Loucy (cell line): Measurements from ENCODE around the gene ZNF14.
"Not testable (repeated sequence)": the region's sequence is repeated elsewhere in the genome, so short reads cannot be mapped to it uniquely, and the experiment has no call there.

Experiments
- H2AFZ ChIP-seq: fragments of 200-600 bp; sonication (generic); 2 replicates; pipeline ENCODE4 v1.6.0; 2016; ENCODE audit warnings: antibody characterized with exemption, mild to moderate bottlenecking, low read length, moderate library complexity
- H3F3A ChIP-seq: fragments of 200-600 bp; 2 replicates; pipeline ENCODE4 v1.6.0; 2016; ENCODE audit warnings: antibody characterized with exemption, low read depth, mild to moderate bottlenecking
- H3K27me3 ChIP-seq: fragments of 200-600 bp; sonication (generic); 2 replicates; pipeline ENCODE4 v1.6.1; 2014; ENCODE audit warnings: low read length, mild to moderate bottlenecking; ENCODE audit not compliant: insufficient read depth, poor library complexity, severe bottlenecking
- H3K36me3 ChIP-seq: fragments of 200-600 bp; sonication (generic); 2 replicates; pipeline ENCODE4 v1.6.1; 2016; ENCODE audit warnings: low read length; ENCODE audit not compliant: insufficient read depth
- H3K4me1 ChIP-seq: fragments of 200-600 bp; sonication (generic); 2 replicates; pipeline ENCODE4 v1.5.1; 2014; ENCODE audit warnings: low read length, mild to moderate bottlenecking; ENCODE audit not compliant: insufficient read depth, poor library complexity, severe bottlenecking
- H3K4me2 ChIP-seq: fragments of 200-600 bp; sonication (generic); 2 replicates; pipeline ENCODE4 v1.6.0; 2014; ENCODE audit warnings: antibody characterized with exemption, low read length, low read depth, mild to moderate bottlenecking; ENCODE audit not compliant: poor library complexity, severe bottlenecking
- H3K4me3 ChIP-seq: fragments of 200-600 bp; sonication (generic); 2 replicates; pipeline ENCODE4 v1.5.1; 2014; ENCODE audit warnings: low read length, mild to moderate bottlenecking, mixed read lengths; ENCODE audit not compliant: poor library complexity, severe bottlenecking
- H3K79me2 ChIP-seq: fragments of 200-600 bp; sonication (generic); 2 replicates; pipeline ENCODE4 v1.6.1; 2014; ENCODE audit warnings: low read length; ENCODE audit not compliant: insufficient read depth
- H3K9ac ChIP-seq: fragments of 200-600 bp; sonication (generic); 2 replicates; pipeline ENCODE4 v1.6.0; 2014; ENCODE audit warnings: mild to moderate bottlenecking, low read depth, low read length, moderate library complexity; ENCODE audit not compliant: poor library complexity, severe bottlenecking
- H3K9me2 ChIP-seq: fragments of 200-600 bp; sonication (generic); replicated peaks from 2 replicates; pipeline ENCODE4 v1.6.1; 2016; ENCODE audit warnings: low read depth, low read length, mixed read lengths
- H3K9me3 ChIP-seq: fragments of 200-600 bp; sonication (generic); 2 replicates; pipeline ENCODE4 v1.6.1; 2014; ENCODE audit warnings: mild to moderate bottlenecking, antibody characterized with exemption, low read length, low read depth; ENCODE audit not compliant: insufficient read depth
- H4K20me1 ChIP-seq: fragments of 200-600 bp; sonication (generic); 2 replicates; pipeline ENCODE4 v1.6.0; 2014; ENCODE audit warnings: antibody characterized with exemption, low read length, mild to moderate bottlenecking; ENCODE audit not compliant: insufficient read depth, poor library complexity, severe bottlenecking
- CTCF ChIP-seq: fragments of 200-600 bp; sonication (generic); conservative IDR thresholded peaks from 2 replicates; pipeline ENCODE4 v1.5.1; 2014; ENCODE audit warnings: mild to moderate bottlenecking, antibody characterized with exemption, low read length
- EZH2phosphoT487 ChIP-seq: fragments of 200-600 bp; IDR thresholded peaks from 2 replicates; pipeline ENCODE4 v1.6.1; 2018; ENCODE audit warnings: antibody characterized with exemption, mild to moderate bottlenecking, moderate library complexity, borderline replicate concordance

ZNF14 gene

GRCh38 chr19:19745496-19746285 is 12.8 kb upstream of the ZNF14 start:
- H3K4me1 ChIP-seq, result no peaks in the 10 kb centered on the region
- no peak overlapping the region for H3K4me3 ChIP-seq
- H2AFZ ChIP-seq, result no peak overlapping the region
- TF ChIP-seq EZH2phosphoT487 (no peak), CTCF (no peak)
- no peaks in the 10 kb centered on the region for H3K27me3 ChIP-seq
- H3K9me3 ChIP-seq, result peaks cover 15% of the 10 kb centered on the region; the same call in 1 of the 2 replicates
- H3K79me2 ChIP-seq, result no peaks in the 10 kb centered on the region
- H3K4me2 ChIP-seq, result no peak overlapping the region
- H3K9ac ChIP-seq, result no peak overlapping the region
- no peaks in the 10 kb centered on the region for H4K20me1 ChIP-seq
- no peaks in the 10 kb centered on the region for H3K9me2 ChIP-seq
- no peaks in the 10 kb centered on the region for H3K36me3 ChIP-seq
- H3F3A ChIP-seq, result no peaks in the 10 kb centered on the region

GRCh38 chr19:19744641-19745040 is 11.7 kb upstream of the ZNF14 start:
- no peaks in the 10 kb centered on the region for H3K4me1 ChIP-seq

GRCh38 chr19:19743921-19744320 is 11.0 kb upstream of the ZNF14 start:
- H3K4me2 ChIP-seq, H3K4me1 ChIP-seq, H3K9ac ChIP-seq, H3K9me2 ChIP-seq, H3K36me3 ChIP-seq, H3K27me3 ChIP-seq, H3F3A ChIP-seq, H3K4me3 ChIP-seq, H4K20me1 ChIP-seq, H3K79me2 ChIP-seq, H2AFZ ChIP-seq: not testable (repeated sequence)
- peaks cover 15% of the 10 kb centered on the region; the same call in 1 of the 2 replicates for H3K9me3 ChIP-seq

More at GRCh38 chr19:19744641-19745040, 11.7 kb upstream of the ZNF14 start:
- Histone ChIP-seq H2AFZ (no peak overlapping the region), H3K4me2 (no peak overlapping the region), H3K36me3 (no peaks in the 10 kb centered on the region), H3K4me3 (no peak overlapping the region), H3K79me2 (no peaks in the 10 kb centered on the region), H3K9me3 (peaks cover 15% of the 10 kb centered on the region; the same call in 1 of the 2 replicates), H4K20me1 (no peaks in the 10 kb centered on the region), H3K9ac (no peak overlapping the region), H3K27me3 (no peaks in the 10 kb centered on the region), H3F3A (no peaks in the 10 kb centered on the region), H3K9me2 (no peaks in the 10 kb centered on the region)
- TF ChIP-seq CTCF, result no peak
- no peak for TF ChIP-seq EZH2phosphoT487

- no peaks in the 10 kb centered on the region for H3K36me3 ChIP-seq
- H2AFZ ChIP-seq, result no peak overlapping the region
- H3K4me1 ChIP-seq, result no peaks in the 10 kb centered on the region
- no peaks in the 10 kb centered on the region for H3K9me2 ChIP-seq
- no peak overlapping the region for H3K9ac ChIP-seq
- H3K4me3 ChIP-seq, result no peak overlapping the region
- H3K27me3 ChIP-seq, result no peaks in the 10 kb centered on the region
- no peaks in the 10 kb centered on the region for H3F3A ChIP-seq
- no peak overlapping the region for H3K4me2 ChIP-seq
- no peaks in the 10 kb centered on the region for H3K79me2 ChIP-seq
- no peaks in the 10 kb centered on the region for H4K20me1 ChIP-seq
- peaks cover 14% of the 10 kb centered on the region; the same call in 1 of the 2 replicates for H3K9me3 ChIP-seq
- TF ChIP-seq EZH2phosphoT487 (no peak), CTCF (no peak)
Measured at GRCh38 chr19:19743176-19743575, 10.3 kb upstream of the ZNF14 start.
